Liver (tissue), 3 donors: ENCODE data around the gene SOWAHC.

Experiments used
- ATF3 ChIP-seq: IDR thresholded peaks from 2 replicates; pipeline ENCODE4 v1.6.1; 2016; ENCODE audit warnings: antibody characterized with exemption
- CTCF ChIP-seq: fragments of 150-350 bp; IDR thresholded peaks from 2 replicates; pipeline ENCODE4 v1.5.1; 2017; ENCODE audit warnings: improper control_type of control experiment, low read depth, low read length; ENCODE audit not compliant: missing input control
- EGR1 ChIP-seq, 2 donors: IDR thresholded peaks; 2 replicates each; pipeline ENCODE4 v1.6.1; 2016 to 2018; ENCODE audit warnings: antibody characterized with exemption in 2 of 2, low read depth in 2 of 2
- FOXA1 ChIP-seq: IDR thresholded peaks from 2 replicates; pipeline ENCODE4 v1.6.1; 2016; ENCODE audit warnings: antibody characterized with exemption
- GABPA ChIP-seq, 2 donors: IDR thresholded peaks in 1 of 2; conservative IDR thresholded peaks in 1 of 2; 2 replicates each; pipeline ENCODE4 v1.6.1; 2016; ENCODE audit warnings: antibody characterized with exemption in 2 of 2, mild to moderate bottlenecking in 1 of 2, moderate library complexity in 1 of 2
- NR2F2 ChIP-seq: IDR thresholded peaks from 2 replicates; pipeline ENCODE4 v1.6.1; 2016; ENCODE audit warnings: antibody characterized with exemption
- RAD21 ChIP-seq, 2 donors: IDR thresholded peaks; 2 replicates each; pipeline ENCODE4 v1.6.1; 2016; ENCODE audit warnings: antibody characterized with exemption in 2 of 2, mild to moderate bottlenecking in 2 of 2
- REST ChIP-seq: IDR thresholded peaks from 2 replicates; pipeline ENCODE4 v1.6.1; 2016; ENCODE audit warnings: antibody characterized with exemption, mild to moderate bottlenecking
- SP1 ChIP-seq: IDR thresholded peaks from 2 replicates; pipeline ENCODE4 v1.6.1; 2018; ENCODE audit warnings: antibody characterized with exemption, mild to moderate bottlenecking
- TAF1 ChIP-seq: conservative IDR thresholded peaks from 2 replicates; pipeline ENCODE4 v1.6.1; 2016; ENCODE audit warnings: antibody characterized with exemption, mild to moderate bottlenecking
- YY1 ChIP-seq: IDR thresholded peaks from 2 replicates; pipeline ENCODE4 v1.6.1; 2016; ENCODE audit warnings: antibody characterized with exemption, mild to moderate bottlenecking
- donor health status: healthy.
- donor health status: healthy.

- no peak for TF ChIP-seq REST
- no peak for TF ChIP-seq CTCF
- TF ChIP-seq GABPA (IDR thresholded peaks at IDR 0.05 in 1 of 2, conservative IDR thresholded peaks at IDR 0.05 in 1 of 2) = no peak
- no peak for TF ChIP-seq NR2F2
- no peak for TF ChIP-seq TAF1
- TF ChIP-seq RAD21 (IDR thresholded peaks at IDR 0.05) = peak in 1 of 2 donors; percentile 36
- TF ChIP-seq ATF3 = no peak
- TF ChIP-seq EGR1 (IDR thresholded peaks at IDR 0.05; ENCODE audit: low read depth in 2 of 2) = no peak
- TF ChIP-seq YY1 = peak; percentile 17
- peak; percentile 26 for TF ChIP-seq SP1
- TF ChIP-seq FOXA1 = no peak
Measured at GRCh38 chr2:109663721-109664120, 49.6 kb downstream of the SOWAHC start.
